Nucleus accumbens (tissue), 56 donors: ENCODE measurements around the gene GTPBP1.

ENCODE experiments used
- DNase-seq, 56 donors: peaks; one replicate each; lab custom pipeline; 2025; lab: John Stamatoyannopoulos, UW

Gene GTPBP1

GRCh38 chr22:38777087-38777671 lies 71.4 kb downstream of the GTPBP1 start:
- peak in 23 of 56 donors; percentile 15 to 72 (median 34) for DNase-seq

- DNase-seq, result peak in 8 of 56 donors; percentile 11 to 71 (median 38)
Measured at GRCh38 chr22:38781033-38781432, 75.3 kb downstream of the GTPBP1 start.

GRCh38 chr22:38782402-38783094 lies 76.8 kb downstream of the GTPBP1 start:
- DNase-seq, result peak in 12 of 56 donors; percentile 5 to 62 (median 26)
